Calu3 (cell line): ENCODE data around the gene FGF18. TPM values are rescaled to one million over a fixed set of nuclear protein-coding genes. Genes with fewer than 3 reads are reported as not detected.

Experiments
- BruUV-seq: library from RNA; stranded (reverse); fragments of 400-500 nt; replicated peaks from 2 replicates; lab custom pipeline; 2021; lab: Mats Ljungman, UMichigan
- CTCF ChIA-PET: fragments of 300-600 bp; sonication (Branson Sonifier 250); formaldehyde crosslinking; loops from one replicate; lab custom pipeline; 2022; ENCODE audit warnings: antibody characterized with exemption; lab: Charles Lee
- DNase-seq: peaks from one replicate; pipeline ENCODE4 v3.0.0; 2022
- H3K27ac Mint-ChIP-seq: one replicate; pipeline ENCODE4 v1.8.0; 2022; ENCODE audit warnings: mixed read lengths; ENCODE audit not compliant: unreplicated experiment
- H3K27me3 Mint-ChIP-seq: one replicate; pipeline ENCODE4 v1.8.0; 2022; ENCODE audit warnings: mixed read lengths; ENCODE audit not compliant: unreplicated experiment
- H3K36me3 Mint-ChIP-seq: one replicate; pipeline ENCODE4 v1.8.0; 2022; ENCODE audit warnings: mild to moderate bottlenecking, moderate library complexity, mixed read lengths; ENCODE audit not compliant: insufficient read depth, unreplicated experiment
- H3K4me1 Mint-ChIP-seq: one replicate; pipeline ENCODE4 v1.8.0; 2022; ENCODE audit warnings: mild to moderate bottlenecking, low read depth, mixed read lengths; ENCODE audit not compliant: unreplicated experiment
- H3K4me3 Mint-ChIP-seq: one replicate; pipeline ENCODE4 v1.8.0; 2022; ENCODE audit warnings: mild to moderate bottlenecking, low read depth, moderate library complexity, mixed read lengths; ENCODE audit not compliant: unreplicated experiment
- H3K9me3 Mint-ChIP-seq: one replicate; pipeline ENCODE4 v1.8.0; 2022; ENCODE audit warnings: low read depth, mixed read lengths; ENCODE audit not compliant: unreplicated experiment
- intact Hi-C: fragments of 100-400 bp; cut with micrococcal nuclease; formaldehyde crosslinking; loops from one replicate; pipeline ENCODE4 v1.10.0; 2022; ENCODE audit not compliant: unreplicated experiment
- total RNA-seq: library from RNA; stranded (reverse); gene quantifications from 2 replicates; pipeline ENCODE4 v1.2.3, GENCODE V29; 2022
- TF ChIP-seq, protein P1 (sequence below): fragments of 200-600 bp; IDR thresholded peaks from one replicate; pipeline ENCODE4 v1.8.0; 2022; ENCODE audit warnings: antibody characterized with exemption; ENCODE audit not compliant: unreplicated experiment

The FGF18 gene
- total RNA-seq, 1 experiment from 2014 or later, result 0.76 TPM

GRCh38 chr5:171463862-171464229 is 44.4 kb downstream of the FGF18 start:
- TF ChIP-seq, protein P1, sequence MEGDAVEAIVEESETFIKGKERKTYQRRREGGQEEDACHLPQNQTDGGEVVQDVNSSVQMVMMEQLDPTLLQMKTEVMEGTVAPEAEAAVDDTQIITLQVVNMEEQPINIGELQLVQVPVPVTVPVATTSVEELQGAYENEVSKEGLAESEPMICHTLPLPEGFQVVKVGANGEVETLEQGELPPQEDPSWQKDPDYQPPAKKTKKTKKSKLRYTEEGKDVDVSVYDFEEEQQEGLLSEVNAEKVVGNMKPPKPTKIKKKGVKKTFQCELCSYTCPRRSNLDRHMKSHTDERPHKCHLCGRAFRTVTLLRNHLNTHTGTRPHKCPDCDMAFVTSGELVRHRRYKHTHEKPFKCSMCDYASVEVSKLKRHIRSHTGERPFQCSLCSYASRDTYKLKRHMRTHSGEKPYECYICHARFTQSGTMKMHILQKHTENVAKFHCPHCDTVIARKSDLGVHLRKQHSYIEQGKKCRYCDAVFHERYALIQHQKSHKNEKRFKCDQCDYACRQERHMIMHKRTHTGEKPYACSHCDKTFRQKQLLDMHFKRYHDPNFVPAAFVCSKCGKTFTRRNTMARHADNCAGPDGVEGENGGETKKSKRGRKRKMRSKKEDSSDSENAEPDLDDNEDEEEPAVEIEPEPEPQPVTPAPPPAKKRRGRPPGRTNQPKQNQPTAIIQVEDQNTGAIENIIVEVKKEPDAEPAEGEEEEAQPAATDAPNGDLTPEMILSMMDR, result no peak
- peaks cover 70% of the 10 kb centered on the region for H3K27me3 Mint-ChIP-seq
- H3K4me1 Mint-ChIP-seq, result no peaks in the 10 kb centered on the region
- no peak for DNase-seq
- BruUV-seq, result no TSS peak
- no peak overlapping the region for H3K27ac Mint-ChIP-seq
- CTCF ChIA-PET, result interaction anchor here (0.7 kb wide), 1 partner anchor 10 kb away, joined by 3 read pairs; no protein-coding TSS in a partner anchor
- intact Hi-C loops, result no loop called here
- no peaks in the 10 kb centered on the region for H3K36me3 Mint-ChIP-seq
- H3K4me3 Mint-ChIP-seq, result no peak overlapping the region
- H3K9me3 Mint-ChIP-seq, result no peaks in the 10 kb centered on the region

DNA sequence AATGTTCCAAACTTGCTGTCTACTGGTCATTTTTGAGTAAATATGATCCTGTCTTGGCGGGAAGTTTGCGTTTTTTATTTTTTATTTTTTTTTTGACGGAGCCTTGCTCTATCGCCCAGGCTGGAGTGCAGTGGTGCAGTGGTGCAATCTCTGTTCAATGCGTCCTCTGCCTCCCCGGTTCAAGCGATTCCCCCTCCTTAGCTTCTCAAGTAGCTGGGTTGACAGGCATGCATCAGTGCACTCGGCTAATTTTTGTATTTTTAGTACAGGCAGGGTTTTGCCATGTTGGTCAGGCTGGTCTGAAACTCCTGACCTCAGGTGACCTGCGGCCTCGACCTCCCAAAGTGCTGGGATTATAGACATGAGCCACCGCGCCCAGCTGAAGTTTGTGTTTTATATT is 45.4 kb downstream of the FGF18 start:
- BruUV-seq, result no TSS peak
- H3K27ac Mint-ChIP-seq, result no peak overlapping the region
- no peaks in the 10 kb centered on the region for H3K4me1 Mint-ChIP-seq
- DNase-seq, result no peak
- TF ChIP-seq, protein P1, result no peak
- CTCF ChIA-PET, result no interaction called here
- H3K36me3 Mint-ChIP-seq, result no peaks in the 10 kb centered on the region
- H3K27me3 Mint-ChIP-seq, result peaks cover 70% of the 10 kb centered on the region
- H3K9me3 Mint-ChIP-seq, result no peaks in the 10 kb centered on the region
- intact Hi-C loops, result no loop called here
- H3K4me3 Mint-ChIP-seq, result no peak overlapping the region

GRCh38 chr5:171467107-171467506 is 47.7 kb downstream of the FGF18 start:
- Mint-ChIP-seq H3K4me3 (no peak overlapping the region), H3K4me1 (no peaks in the 10 kb centered on the region), H3K9me3 (no peaks in the 10 kb centered on the region), H3K36me3 (no peaks in the 10 kb centered on the region), H3K27ac (no peak overlapping the region), H3K27me3 (peaks cover 89% of the 10 kb centered on the region)
- intact Hi-C loops, result no loop called here
- no TSS peak for BruUV-seq
- TF ChIP-seq, protein P1, result no peak
- DNase-seq, result no peak
- CTCF ChIA-PET, result interaction anchor here (0.6 kb wide), 1 partner anchor 9 kb away, joined by 3 read pairs; no protein-coding TSS in a partner anchor

DNA sequence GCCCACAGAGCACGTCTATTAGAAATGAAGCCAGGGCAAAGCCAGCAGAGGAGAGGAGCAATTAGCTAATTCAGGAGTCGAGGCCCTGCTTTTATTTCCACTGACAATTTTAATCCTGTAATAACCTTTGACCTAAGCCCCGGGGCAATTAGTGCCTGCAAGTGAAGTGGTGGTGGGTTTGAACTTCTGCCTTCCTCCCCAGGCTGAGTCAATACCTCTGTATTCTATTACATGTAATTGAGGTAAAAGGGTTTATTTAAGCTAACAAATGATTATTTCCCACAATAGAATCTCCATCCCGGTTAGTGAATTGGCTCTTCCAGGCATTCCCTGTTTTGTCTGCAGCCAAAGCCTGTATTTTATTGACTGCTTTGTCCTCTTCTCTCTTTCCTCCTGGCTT is 49.9 kb downstream of the FGF18 start:
- CTCF ChIA-PET, result no interaction called here
- Mint-ChIP-seq H3K27me3 (peaks cover 79% of the 10 kb centered on the region), H3K4me3 (no peak overlapping the region), H3K27ac (no peak overlapping the region), H3K4me1 (no peaks in the 10 kb centered on the region), H3K9me3 (no peaks in the 10 kb centered on the region), H3K36me3 (no peaks in the 10 kb centered on the region)
- no peak for DNase-seq
- intact Hi-C loops, result no loop called here
- no TSS peak for BruUV-seq
- TF ChIP-seq, protein P1, result no peak
